Nephron progenitor cell (in vitro differentiated cells): ENCODE data around the gene HNRNPL.

Experiments
- DNase-seq: peaks from one replicate; pipeline ENCODE4 v3.0.0; 2021
- H3K27ac Mint-ChIP-seq: 2 replicates; pipeline ENCODE4 v1.8.0; 2021; ENCODE audit warnings: mild to moderate bottlenecking, moderate library complexity, mixed read lengths
- H3K27me3 Mint-ChIP-seq: 2 replicates; pipeline ENCODE4 v1.8.0; 2021; ENCODE audit warnings: mild to moderate bottlenecking, low read depth, mixed read lengths; ENCODE audit not compliant: poor library complexity
- H3K36me3 Mint-ChIP-seq: 2 replicates; pipeline ENCODE4 v1.8.0; 2021; ENCODE audit warnings: low read depth, mixed read lengths
- H3K4me1 Mint-ChIP-seq: 2 replicates; pipeline ENCODE4 v1.8.0; 2021; ENCODE audit warnings: mixed read lengths
- H3K4me3 Mint-ChIP-seq: 2 replicates; pipeline ENCODE4 v1.8.0; 2021; ENCODE audit warnings: mild to moderate bottlenecking, moderate library complexity, mixed read lengths
- H3K9me3 Mint-ChIP-seq: 2 replicates; pipeline ENCODE4 v1.8.0; 2021; ENCODE audit warnings: mild to moderate bottlenecking, moderate library complexity, mixed read lengths
- CTCF ChIP-seq: fragments of 200-600 bp; sonication (generic); IDR thresholded peaks from 2 replicates; pipeline ENCODE4 v1.5.0; 2021; ENCODE audit warnings: antibody characterized with exemption

HNRNPL gene

GRCh38 chr19:38852231-38853044 lies 2.7 kb upstream of the HNRNPL start:
- Mint-ChIP-seq H3K4me1 (peaks cover 46% of the 10 kb centered on the region), H3K36me3 (peaks cover 21% of the 10 kb centered on the region), H3K27ac (peak overlapping the region; percentile 39)

GRCh38 chr19:38851622-38852230 lies 1.9 kb upstream of the HNRNPL start:
- H3K27ac Mint-ChIP-seq, result peak overlapping the region; percentile 99
- no peak for TF ChIP-seq CTCF
- DNase-seq, result peak; percentile 92
- H3K4me3 Mint-ChIP-seq, result peak overlapping the region; percentile 94
- H3K27me3 Mint-ChIP-seq, result peaks cover 4% of the 10 kb centered on the region
- H3K36me3 Mint-ChIP-seq, result peaks cover 25% of the 10 kb centered on the region
- peaks cover 46% of the 10 kb centered on the region for H3K4me1 Mint-ChIP-seq
- H3K9me3 Mint-ChIP-seq, result peaks cover 23% of the 10 kb centered on the region

More at GRCh38 chr19:38852231-38853044, 2.7 kb upstream of the HNRNPL start:
- peaks cover 30% of the 10 kb centered on the region for H3K9me3 Mint-ChIP-seq
- peak overlapping the region; percentile 90 for H3K4me3 Mint-ChIP-seq
- no peak for TF ChIP-seq CTCF
- no peak for DNase-seq
- H3K27me3 Mint-ChIP-seq, result peaks cover 7% of the 10 kb centered on the region

- H3K36me3 Mint-ChIP-seq, result peaks cover 26% of the 10 kb centered on the region
- peak; percentile 50 for DNase-seq
- H3K9me3 Mint-ChIP-seq, result peaks cover 17% of the 10 kb centered on the region
- peak overlapping the region; percentile 94 for H3K4me3 Mint-ChIP-seq
- TF ChIP-seq CTCF, result no peak
- peak overlapping the region; percentile 99 for H3K27ac Mint-ChIP-seq
- peaks cover 4% of the 10 kb centered on the region for H3K27me3 Mint-ChIP-seq
- H3K4me1 Mint-ChIP-seq, result peaks cover 49% of the 10 kb centered on the region
These were observed 1.3 kb upstream of the HNRNPL start for GRCh38 chr19:38850976-38851621.

GRCh38 chr19:38850436-38850975 lies 720 bp upstream of the HNRNPL start:
- Mint-ChIP-seq H3K9me3 (peaks cover 16% of the 10 kb centered on the region), H3K27me3 (peaks cover 4% of the 10 kb centered on the region), H3K36me3 (peaks cover 32% of the 10 kb centered on the region), H3K4me1 (peaks cover 55% of the 10 kb centered on the region), H3K4me3 (peak overlapping the region; percentile 94), H3K27ac (peak overlapping the region; percentile 99)
- peak; percentile 97 for DNase-seq
- no peak for TF ChIP-seq CTCF

- H3K9me3 Mint-ChIP-seq, result peaks cover 11% of the 10 kb centered on the region
- H3K27me3 Mint-ChIP-seq, result peaks cover 4% of the 10 kb centered on the region
- peaks cover 44% of the 10 kb centered on the region for H3K36me3 Mint-ChIP-seq
- peaks cover 61% of the 10 kb centered on the region for H3K4me1 Mint-ChIP-seq
- peak overlapping the region; percentile 94 for H3K4me3 Mint-ChIP-seq
- no peak for TF ChIP-seq CTCF
- H3K27ac Mint-ChIP-seq, result peak overlapping the region; percentile 99
- DNase-seq, result peak; percentile 98
These were observed 483 bp downstream of the HNRNPL start for GRCh38 chr19:38849147-38849859.
